Memory B cell (primary cell): ENCODE data around the gene SOX12.

Source experiments
- ATAC-seq: fragments of 150-1000 bp; cut with Tn5 transposase; 2 replicates; pipeline ENCODE4 v1.10.0; 2021; ENCODE audit warnings: low read depth, mild to moderate bottlenecking, moderate library complexity
- DNase-seq, 2 donors: peaks; one replicate each; pipeline ENCODE4 v3.0.0; 2022; ENCODE audit warnings: low spot score in 2 of 2
- H3K27ac Mint-ChIP-seq: one replicate; pipeline ENCODE4 v1.8.0; 2022; ENCODE audit warnings: mild to moderate bottlenecking, moderate library complexity, mixed read lengths
- H3K27me3 Mint-ChIP-seq: one replicate; pipeline ENCODE4 v1.8.0; 2022; ENCODE audit warnings: mixed read lengths
- H3K36me3 Mint-ChIP-seq: one replicate; pipeline ENCODE4 v1.8.0; 2022; ENCODE audit warnings: mild to moderate bottlenecking, mixed read lengths
- H3K4me1 Mint-ChIP-seq: one replicate; pipeline ENCODE4 v1.8.0; 2022; ENCODE audit warnings: mixed read lengths
- H3K4me3 Mint-ChIP-seq: one replicate; pipeline ENCODE4 v1.8.0; 2022; ENCODE audit warnings: mild to moderate bottlenecking, moderate library complexity, mixed read lengths
- H3K9me3 Mint-ChIP-seq: one replicate; pipeline ENCODE4 v1.8.0; 2022; ENCODE audit warnings: mixed read lengths

The SOX12 gene

GRCh38 chr20:295804-296203 lies 29.5 kb upstream of the SOX12 start:
- Mint-ChIP-seq H3K9me3 (no peaks in the 10 kb centered on the region), H3K36me3 (peaks cover 8% of the 10 kb centered on the region), H3K4me3 (peak overlapping the region; percentile 58), H3K27me3 (no peaks in the 10 kb centered on the region), H3K27ac (peak overlapping the region; percentile 15), H3K4me1 (peaks cover 25% of the 10 kb centered on the region)
- ATAC-seq (no peak), DNase-seq (no peak)

- ATAC-seq (peak; percentile 87), DNase-seq (peak; percentile 74)
- Mint-ChIP-seq H3K27me3 (no peaks in the 10 kb centered on the region), H3K4me1 (peaks cover 29% of the 10 kb centered on the region), H3K27ac (peak within 1 kb of the TSS; percentile 96), H3K9me3 (no peaks in the 10 kb centered on the region), H3K36me3 (peaks cover 10% of the 10 kb centered on the region), H3K4me3 (peak within 1 kb of the TSS; percentile 99)
These were observed 28.0 kb upstream of the SOX12 start, which contains the start of gene ZCCHC3 for GRCh38 chr20:297098-297924. ZCCHC3 (plus strand) TSS chr20:297570; CDS start chr20:297587, 17 bp downstream.

GRCh38 chr20:297925-298775 lies 27.2 kb upstream of the SOX12 start:
- ATAC-seq = peak; percentile 43
- Mint-ChIP-seq H3K27me3 (no peaks in the 10 kb centered on the region), H3K27ac (peak overlapping the region; percentile 96), H3K9me3 (no peaks in the 10 kb centered on the region), H3K36me3 (peaks cover 10% of the 10 kb centered on the region), H3K4me1 (peaks cover 31% of the 10 kb centered on the region), H3K4me3 (peak overlapping the region; percentile 99)
- peak; percentile 25 to 33 for DNase-seq

GRCh38 chr20:298776-299391 lies 26.5 kb upstream of the SOX12 start:
- Mint-ChIP-seq H3K4me1 (peaks cover 33% of the 10 kb centered on the region), H3K9me3 (no peaks in the 10 kb centered on the region), H3K4me3 (peak overlapping the region; percentile 99), H3K27me3 (no peaks in the 10 kb centered on the region), H3K36me3 (peaks cover 10% of the 10 kb centered on the region), H3K27ac (peak overlapping the region; percentile 96)
- DNase-seq = no peak
- peak; percentile 1 for ATAC-seq

GRCh38 chr20:300345-300990 lies 24.9 kb upstream of the SOX12 start:
- ATAC-seq = no peak
- Mint-ChIP-seq H3K4me1 (peaks cover 33% of the 10 kb centered on the region), H3K27me3 (no peaks in the 10 kb centered on the region), H3K4me3 (peak overlapping the region; percentile 69), H3K9me3 (no peaks in the 10 kb centered on the region), H3K27ac (peak overlapping the region; percentile 15), H3K36me3 (peaks cover 10% of the 10 kb centered on the region)
- no peak for DNase-seq

GRCh38 chr20:301886-302848 lies 23.2 kb upstream of the SOX12 start:
- no peak overlapping the region for H3K27ac Mint-ChIP-seq
- no peaks in the 10 kb centered on the region for H3K27me3 Mint-ChIP-seq
- H3K4me1 Mint-ChIP-seq = peaks cover 31% of the 10 kb centered on the region
- no peak for ATAC-seq
- DNase-seq = no peak
- H3K9me3 Mint-ChIP-seq = peaks cover 2% of the 10 kb centered on the region
- H3K36me3 Mint-ChIP-seq = peaks cover 10% of the 10 kb centered on the region
- no peak overlapping the region for H3K4me3 Mint-ChIP-seq

GRCh38 chr20:305745-306144 lies 19.6 kb upstream of the SOX12 start:
- no peaks in the 10 kb centered on the region for H3K27me3 Mint-ChIP-seq
- no peak overlapping the region for H3K27ac Mint-ChIP-seq
- no peak overlapping the region for H3K4me3 Mint-ChIP-seq
- H3K9me3 Mint-ChIP-seq = peaks cover 2% of the 10 kb centered on the region
- DNase-seq (no peak), ATAC-seq (no peak)
- peaks cover 24% of the 10 kb centered on the region for H3K4me1 Mint-ChIP-seq
- H3K36me3 Mint-ChIP-seq = peaks cover 2% of the 10 kb centered on the region

GRCh38 chr20:308427-309038 lies 16.8 kb upstream of the SOX12 start:
- ATAC-seq (no peak), DNase-seq (no peak)
- H3K27me3 Mint-ChIP-seq = no peaks in the 10 kb centered on the region
- peaks cover 2% of the 10 kb centered on the region for H3K9me3 Mint-ChIP-seq
- no peaks in the 10 kb centered on the region for H3K36me3 Mint-ChIP-seq
- H3K4me1 Mint-ChIP-seq = peaks cover 15% of the 10 kb centered on the region
- H3K27ac Mint-ChIP-seq = no peak overlapping the region
- no peak overlapping the region for H3K4me3 Mint-ChIP-seq

- DNase-seq (no peak), ATAC-seq (no peak)
- peak overlapping the region; percentile 30 for H3K4me3 Mint-ChIP-seq
- peak overlapping the region; percentile 51 for H3K27ac Mint-ChIP-seq
- H3K36me3 Mint-ChIP-seq = no peaks in the 10 kb centered on the region
- H3K4me1 Mint-ChIP-seq = peaks cover 15% of the 10 kb centered on the region
- no peaks in the 10 kb centered on the region for H3K27me3 Mint-ChIP-seq
- H3K9me3 Mint-ChIP-seq = peaks cover 2% of the 10 kb centered on the region
These were observed 16.0 kb upstream of the SOX12 start for GRCh38 chr20:309306-309840.

- Mint-ChIP-seq H3K4me3 (peak overlapping the region; percentile 88), H3K27me3 (no peaks in the 10 kb centered on the region), H3K36me3 (no peaks in the 10 kb centered on the region), H3K4me1 (peaks cover 15% of the 10 kb centered on the region), H3K9me3 (peaks cover 2% of the 10 kb centered on the region), H3K27ac (peak overlapping the region; percentile 84)
- peak; percentile 67 to 71 for DNase-seq
- ATAC-seq = peak; percentile 100
These were observed 15.3 kb upstream of the SOX12 start for GRCh38 chr20:309841-310644.

- ATAC-seq (no peak), DNase-seq (no peak)
- H3K27ac Mint-ChIP-seq = peak overlapping the region; percentile 84
- peaks cover 2% of the 10 kb centered on the region for H3K9me3 Mint-ChIP-seq
- H3K4me3 Mint-ChIP-seq = peak overlapping the region; percentile 88
- peaks cover 15% of the 10 kb centered on the region for H3K4me1 Mint-ChIP-seq
- no peaks in the 10 kb centered on the region for H3K27me3 Mint-ChIP-seq
- no peaks in the 10 kb centered on the region for H3K36me3 Mint-ChIP-seq
These were observed 14.7 kb upstream of the SOX12 start for GRCh38 chr20:310645-311044.
